Transverse colon (tissue), 4 donors: Measurements from ENCODE around the gene MPZL3.

Experiments
- EP300 ChIP-seq: sonication (generic); formaldehyde crosslinking; IDR thresholded peaks from one replicate; pipeline ENCODE4 v1.6.1; 2017; ENCODE audit warnings: antibody characterized with exemption, low read depth
- POLR2AphosphoS5 ChIP-seq, 3 donors: sonication (generic); formaldehyde crosslinking; IDR thresholded peaks; one replicate each; pipeline ENCODE4 v1.6.1; 2016; ENCODE audit warnings: antibody characterized with exemption in 3 of 3
- TF ChIP-seq, protein P1 (sequence below), 5 experiments: fragments of 200-600 bp in 3 of 5; fragments of 450-650 bp in 2 of 5; sonication (generic) in 3 of 5; IDR thresholded peaks; 1 replicate in 2 of 5; 2 replicates in 3 of 5; pipeline ENCODE4 v1.5.1; 2016 to 2017; ENCODE audit warnings: antibody characterized with exemption in 5 of 5, inconsistent platforms in 3 of 5, mild to moderate bottlenecking in 2 of 5, moderate library complexity in 1 of 5

DNA sequence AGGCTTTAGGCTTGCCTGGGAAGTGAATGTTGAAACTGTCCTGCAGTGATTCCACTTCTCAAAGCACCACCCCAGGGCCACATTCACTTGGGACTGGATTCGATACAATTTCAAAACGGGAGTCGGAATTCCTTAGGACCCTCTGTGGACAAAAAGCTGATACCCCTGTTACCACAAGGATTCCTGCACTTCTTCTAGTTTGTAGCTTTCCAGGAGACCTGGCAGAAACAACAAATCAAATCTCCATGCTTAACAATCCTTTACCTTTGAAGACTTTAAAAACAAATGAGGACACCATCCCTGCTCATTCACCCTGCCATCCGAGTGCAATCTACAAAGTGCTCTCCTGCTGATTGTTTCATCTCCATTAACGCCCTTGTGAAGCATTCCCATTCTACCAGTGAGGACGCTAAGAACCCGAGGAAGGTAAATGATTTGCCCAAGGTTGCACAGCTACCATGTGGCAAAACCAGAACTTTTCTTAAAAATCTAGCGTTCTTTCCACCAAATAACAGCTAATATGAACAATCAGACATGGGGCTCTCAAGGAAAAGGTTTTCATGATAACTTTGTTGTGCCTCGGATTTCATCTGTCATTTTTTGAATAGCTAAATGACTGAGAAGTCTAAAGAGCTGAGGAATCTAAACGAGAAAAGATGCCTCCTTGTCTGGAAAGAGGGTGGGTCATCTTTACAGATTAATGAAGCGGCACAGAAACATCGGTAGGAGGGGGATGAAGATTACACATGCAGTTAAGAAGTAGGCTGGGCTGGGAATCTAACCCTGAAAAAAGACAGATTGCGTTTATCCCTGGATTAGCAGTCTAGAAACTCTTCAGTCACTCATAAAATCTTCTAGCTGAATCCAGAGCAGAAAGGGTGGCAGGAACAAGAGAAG is 12.7 kb upstream of the MPZL3 start:
- no peak for TF ChIP-seq EP300
- peak in 2 of 3 donors; percentile 3 to 81 for TF ChIP-seq POLR2AphosphoS5 (IDR thresholded peaks at IDR 0.05)
- TF ChIP-seq, protein P1, sequence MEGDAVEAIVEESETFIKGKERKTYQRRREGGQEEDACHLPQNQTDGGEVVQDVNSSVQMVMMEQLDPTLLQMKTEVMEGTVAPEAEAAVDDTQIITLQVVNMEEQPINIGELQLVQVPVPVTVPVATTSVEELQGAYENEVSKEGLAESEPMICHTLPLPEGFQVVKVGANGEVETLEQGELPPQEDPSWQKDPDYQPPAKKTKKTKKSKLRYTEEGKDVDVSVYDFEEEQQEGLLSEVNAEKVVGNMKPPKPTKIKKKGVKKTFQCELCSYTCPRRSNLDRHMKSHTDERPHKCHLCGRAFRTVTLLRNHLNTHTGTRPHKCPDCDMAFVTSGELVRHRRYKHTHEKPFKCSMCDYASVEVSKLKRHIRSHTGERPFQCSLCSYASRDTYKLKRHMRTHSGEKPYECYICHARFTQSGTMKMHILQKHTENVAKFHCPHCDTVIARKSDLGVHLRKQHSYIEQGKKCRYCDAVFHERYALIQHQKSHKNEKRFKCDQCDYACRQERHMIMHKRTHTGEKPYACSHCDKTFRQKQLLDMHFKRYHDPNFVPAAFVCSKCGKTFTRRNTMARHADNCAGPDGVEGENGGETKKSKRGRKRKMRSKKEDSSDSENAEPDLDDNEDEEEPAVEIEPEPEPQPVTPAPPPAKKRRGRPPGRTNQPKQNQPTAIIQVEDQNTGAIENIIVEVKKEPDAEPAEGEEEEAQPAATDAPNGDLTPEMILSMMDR (IDR thresholded peaks at IDR 0.05): no peak
